Measurements from ENCODE around the gene UCHL5.

GRCh38 chr1:193104502-193104906 is 45.3 kb upstream of the UCHL5 start:
- TF ChIP-seq, protein P1, sequence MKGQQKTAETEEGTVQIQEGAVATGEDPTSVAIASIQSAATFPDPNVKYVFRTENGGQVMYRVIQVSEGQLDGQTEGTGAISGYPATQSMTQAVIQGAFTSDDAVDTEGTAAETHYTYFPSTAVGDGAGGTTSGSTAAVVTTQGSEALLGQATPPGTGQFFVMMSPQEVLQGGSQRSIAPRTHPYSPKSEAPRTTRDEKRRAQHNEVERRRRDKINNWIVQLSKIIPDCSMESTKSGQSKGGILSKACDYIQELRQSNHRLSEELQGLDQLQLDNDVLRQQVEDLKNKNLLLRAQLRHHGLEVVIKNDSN (IDR thresholded peaks at IDR 0.05), result no peak
- TF ChIP-seq, protein P2, sequence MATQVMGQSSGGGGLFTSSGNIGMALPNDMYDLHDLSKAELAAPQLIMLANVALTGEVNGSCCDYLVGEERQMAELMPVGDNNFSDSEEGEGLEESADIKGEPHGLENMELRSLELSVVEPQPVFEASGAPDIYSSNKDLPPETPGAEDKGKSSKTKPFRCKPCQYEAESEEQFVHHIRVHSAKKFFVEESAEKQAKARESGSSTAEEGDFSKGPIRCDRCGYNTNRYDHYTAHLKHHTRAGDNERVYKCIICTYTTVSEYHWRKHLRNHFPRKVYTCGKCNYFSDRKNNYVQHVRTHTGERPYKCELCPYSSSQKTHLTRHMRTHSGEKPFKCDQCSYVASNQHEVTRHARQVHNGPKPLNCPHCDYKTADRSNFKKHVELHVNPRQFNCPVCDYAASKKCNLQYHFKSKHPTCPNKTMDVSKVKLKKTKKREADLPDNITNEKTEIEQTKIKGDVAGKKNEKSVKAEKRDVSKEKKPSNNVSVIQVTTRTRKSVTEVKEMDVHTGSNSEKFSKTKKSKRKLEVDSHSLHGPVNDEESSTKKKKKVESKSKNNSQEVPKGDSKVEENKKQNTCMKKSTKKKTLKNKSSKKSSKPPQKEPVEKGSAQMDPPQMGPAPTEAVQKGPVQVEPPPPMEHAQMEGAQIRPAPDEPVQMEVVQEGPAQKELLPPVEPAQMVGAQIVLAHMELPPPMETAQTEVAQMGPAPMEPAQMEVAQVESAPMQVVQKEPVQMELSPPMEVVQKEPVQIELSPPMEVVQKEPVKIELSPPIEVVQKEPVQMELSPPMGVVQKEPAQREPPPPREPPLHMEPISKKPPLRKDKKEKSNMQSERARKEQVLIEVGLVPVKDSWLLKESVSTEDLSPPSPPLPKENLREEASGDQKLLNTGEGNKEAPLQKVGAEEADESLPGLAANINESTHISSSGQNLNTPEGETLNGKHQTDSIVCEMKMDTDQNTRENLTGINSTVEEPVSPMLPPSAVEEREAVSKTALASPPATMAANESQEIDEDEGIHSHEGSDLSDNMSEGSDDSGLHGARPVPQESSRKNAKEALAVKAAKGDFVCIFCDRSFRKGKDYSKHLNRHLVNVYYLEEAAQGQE (IDR thresholded peaks at IDR 0.05; ENCODE audit: low read depth), result no peak
- TF ChIP-seq YY1 (IDR thresholded peaks at IDR 0.05; ENCODE audit: low read depth) (no peak), MAX (IDR thresholded peaks at IDR 0.05) (no peak), CREB1 (IDR thresholded peaks at IDR 0.05; ENCODE audit: low read depth) (no peak)
